ENCODE measurements around the gene TGIF2. TPM values are rescaled to one million over a fixed set of nuclear protein-coding genes. Genes with fewer than 3 reads are reported as not detected.

The TGIF2 gene
- total and polyA plus RNA-seq, 2 of the 13 experiments (the other 11 are each of a cell fraction or from before 2014, with no cell fraction given): 41.3 to 53.9 TPM

- TF ChIP-seq KIAA2018 (CRISPR knock-in tag; IDR thresholded peaks at IDR 0.05; ENCODE audit: borderline replicate concordance) (no peak), MYPOP (CRISPR knock-in tag; IDR thresholded peaks at IDR 0.05) (peak; percentile 95), ZNF362 (CRISPR knock-in tag; IDR thresholded peaks at IDR 0.05; ENCODE audit: borderline replicate concordance) (no peak), NFYB (CRISPR knock-in tag; IDR thresholded peaks at IDR 0.05) (peak; percentile 91), SALL1 (CRISPR knock-in tag; IDR thresholded peaks at IDR 0.05) (peak; percentile 97), KDM6A (CRISPR knock-in tag; IDR thresholded peaks at IDR 0.05; ENCODE audit: low read depth) (no peak), GMEB2 (CRISPR knock-in tag; IDR thresholded peaks at IDR 0.05; ENCODE audit: low read depth) (peak; percentile 97), ZNF670 (CRISPR knock-in tag; IDR thresholded peaks at IDR 0.05; ENCODE audit: borderline replicate concordance) (peak; percentile 99), SNAPC4 (CRISPR knock-in tag; IDR thresholded peaks at IDR 0.05) (peak; percentile 92; the same call in 1 of the 2 replicates), MED8 (CRISPR knock-in tag; IDR thresholded peaks at IDR 0.05; ENCODE audit: insufficient replicate concordance) (peak; percentile 72)
These were observed 32.2 kb downstream of the TGIF2 start, which contains the start of gene RAB5IF (continued) for GRCh38 chr20:36605399-36606157.
